ENCODE results near the gene SLC35B2.

GRCh38 chr6:44301106-44301505 lies 43.8 kb upstream of the SLC35B2 start:
- TF ChIP-seq YY1 (IDR thresholded peaks at IDR 0.05; ENCODE audit: insufficient read depth, insufficient read length) (no peak), ZNF274 (IDR thresholded peaks at IDR 0.05; ENCODE audit: low read depth, low read length) (no peak), SUZ12 (IDR thresholded peaks at IDR 0.05; ENCODE audit: extremely low read depth, insufficient read depth, insufficient read length) (no peak)
